Memory B cell (primary cell): ENCODE measurements around the gene ZFP14.
"Not testable (repeated sequence)": the region's sequence is repeated elsewhere in the genome, so short reads cannot be mapped to it uniquely, and the experiment has no call there.

Experiments
- ATAC-seq: fragments of 150-1000 bp; cut with Tn5 transposase; 2 replicates; pipeline ENCODE4 v1.10.0; 2021; ENCODE audit warnings: low read depth, mild to moderate bottlenecking, moderate library complexity
- DNase-seq, 2 donors: peaks; one replicate each; pipeline ENCODE4 v3.0.0; 2022; ENCODE audit warnings: low spot score in 2 of 2
- H3K27ac Mint-ChIP-seq: one replicate; pipeline ENCODE4 v1.8.0; 2022; ENCODE audit warnings: mild to moderate bottlenecking, moderate library complexity, mixed read lengths
- H3K27me3 Mint-ChIP-seq: one replicate; pipeline ENCODE4 v1.8.0; 2022; ENCODE audit warnings: mixed read lengths
- H3K36me3 Mint-ChIP-seq: one replicate; pipeline ENCODE4 v1.8.0; 2022; ENCODE audit warnings: mild to moderate bottlenecking, mixed read lengths
- H3K4me1 Mint-ChIP-seq: one replicate; pipeline ENCODE4 v1.8.0; 2022; ENCODE audit warnings: mixed read lengths
- H3K4me3 Mint-ChIP-seq: one replicate; pipeline ENCODE4 v1.8.0; 2022; ENCODE audit warnings: mild to moderate bottlenecking, moderate library complexity, mixed read lengths
- H3K9me3 Mint-ChIP-seq: one replicate; pipeline ENCODE4 v1.8.0; 2022; ENCODE audit warnings: mixed read lengths

Gene ZFP14

GRCh38 chr19:36379510-36379819, 464 bp upstream of the ZFP14 start:
- H3K27me3 Mint-ChIP-seq: no peaks in the 10 kb centered on the region
- H3K4me1 Mint-ChIP-seq: peaks cover 12% of the 10 kb centered on the region
- H3K9me3 Mint-ChIP-seq: no peaks in the 10 kb centered on the region
- no peak for DNase-seq
- ATAC-seq: no peak
- no peaks in the 10 kb centered on the region for H3K36me3 Mint-ChIP-seq
- peak overlapping the region; percentile 95 for H3K4me3 Mint-ChIP-seq
- peak overlapping the region; percentile 96 for H3K27ac Mint-ChIP-seq

- H3K4me3 Mint-ChIP-seq: peak overlapping the region; percentile 95
- no peak for DNase-seq
- peaks cover 14% of the 10 kb centered on the region for H3K4me1 Mint-ChIP-seq
- peaks cover 1% of the 10 kb centered on the region for H3K9me3 Mint-ChIP-seq
- no peaks in the 10 kb centered on the region for H3K27me3 Mint-ChIP-seq
- no peak for ATAC-seq
- peak overlapping the region; percentile 96 for H3K27ac Mint-ChIP-seq
- H3K36me3 Mint-ChIP-seq: peaks cover 4% of the 10 kb centered on the region
Observed at GRCh38 chr19:36377541-36378178, 1.3 kb downstream of the ZFP14 start.

- no peak overlapping the region for H3K4me3 Mint-ChIP-seq
- H3K27me3 Mint-ChIP-seq: no peaks in the 10 kb centered on the region
- peaks cover 20% of the 10 kb centered on the region for H3K4me1 Mint-ChIP-seq
- no peak for DNase-seq
- ATAC-seq: no peak
- no peak overlapping the region for H3K27ac Mint-ChIP-seq
- peaks cover 26% of the 10 kb centered on the region for H3K36me3 Mint-ChIP-seq
- H3K9me3 Mint-ChIP-seq: peaks cover 6% of the 10 kb centered on the region
Observed at GRCh38 chr19:36373638-36374156, 5.3 kb downstream of the ZFP14 start.

- ATAC-seq (no peak), DNase-seq (no peak)
- Mint-ChIP-seq H3K27me3 (no peaks in the 10 kb centered on the region), H3K4me1 (peaks cover 10% of the 10 kb centered on the region), H3K36me3 (peaks cover 30% of the 10 kb centered on the region), H3K9me3 (peaks cover 6% of the 10 kb centered on the region), H3K4me3 (no peak overlapping the region), H3K27ac (no peak overlapping the region)
Observed at GRCh38 chr19:36371886-36372285, 7.1 kb downstream of the ZFP14 start.

GRCh38 chr19:36363845-36364244, 15.2 kb downstream of the ZFP14 start:
- H3K4me1 Mint-ChIP-seq: no peaks in the 10 kb centered on the region
- H3K9me3 Mint-ChIP-seq: peaks cover 4% of the 10 kb centered on the region
- H3K27ac Mint-ChIP-seq: no peak overlapping the region

GRCh38 chr19:36340786-36341372, 38.1 kb downstream of the ZFP14 start:
- Mint-ChIP-seq H3K27me3 (no peaks in the 10 kb centered on the region), H3K36me3 (peaks cover 59% of the 10 kb centered on the region), H3K9me3 (peaks cover 23% of the 10 kb centered on the region), H3K4me3 (no peak overlapping the region), H3K4me1 (no peaks in the 10 kb centered on the region), H3K27ac (no peak overlapping the region)
- DNase-seq (no peak), ATAC-seq (no peak)

More at GRCh38 chr19:36363845-36364244, 15.2 kb downstream of the ZFP14 start:
- ATAC-seq (no peak), DNase-seq (no peak)
- peaks cover 36% of the 10 kb centered on the region for H3K36me3 Mint-ChIP-seq
- no peak overlapping the region for H3K4me3 Mint-ChIP-seq
- no peaks in the 10 kb centered on the region for H3K27me3 Mint-ChIP-seq

- peak overlapping the region; percentile 89 for H3K27ac Mint-ChIP-seq
- DNase-seq (peak; percentile 82 to 84), ATAC-seq (peak; percentile 99)
- peak overlapping the region; percentile 87 for H3K4me3 Mint-ChIP-seq
- H3K9me3 Mint-ChIP-seq: peaks cover 7% of the 10 kb centered on the region
- H3K27me3 Mint-ChIP-seq: no peaks in the 10 kb centered on the region
- peaks cover 14% of the 10 kb centered on the region for H3K4me1 Mint-ChIP-seq
- H3K36me3 Mint-ChIP-seq: peaks cover 34% of the 10 kb centered on the region
Observed at GRCh38 chr19:36331353-36332228, 47.4 kb downstream of the ZFP14 start.

- H3K4me3 Mint-ChIP-seq: peak overlapping the region; percentile 87
- no peaks in the 10 kb centered on the region for H3K27me3 Mint-ChIP-seq
- DNase-seq (no peak), ATAC-seq (no peak)
- H3K36me3 Mint-ChIP-seq: peaks cover 40% of the 10 kb centered on the region
- no peak overlapping the region for H3K27ac Mint-ChIP-seq
- peaks cover 14% of the 10 kb centered on the region for H3K4me1 Mint-ChIP-seq
- peaks cover 7% of the 10 kb centered on the region for H3K9me3 Mint-ChIP-seq
Observed at GRCh38 chr19:36330216-36330615, 48.8 kb downstream of the ZFP14 start.

GRCh38 chr19:36329534-36329933, 49.5 kb downstream of the ZFP14 start:
- H3K9me3 Mint-ChIP-seq, H3K27me3 Mint-ChIP-seq: not testable (repeated sequence)

GRCh38 chr19:36326649-36327048, 52.4 kb downstream of the ZFP14 start:
- DNase-seq, H3K27ac Mint-ChIP-seq, H3K27me3 Mint-ChIP-seq, H3K9me3 Mint-ChIP-seq, H3K4me1 Mint-ChIP-seq, H3K4me3 Mint-ChIP-seq, ATAC-seq: not testable (repeated sequence)
- H3K36me3 Mint-ChIP-seq: peaks cover 53% of the 10 kb centered on the region

More at GRCh38 chr19:36329534-36329933, 49.5 kb downstream of the ZFP14 start:
- not testable (repeated sequence) for H3K27ac Mint-ChIP-seq, ATAC-seq, DNase-seq
- peaks cover 46% of the 10 kb centered on the region for H3K36me3 Mint-ChIP-seq
- peak overlapping the region; percentile 60 for H3K4me3 Mint-ChIP-seq
- H3K4me1 Mint-ChIP-seq: peaks cover 14% of the 10 kb centered on the region

- not testable (repeated sequence) for H3K9me3 Mint-ChIP-seq, ATAC-seq, H3K4me3 Mint-ChIP-seq, H3K27me3 Mint-ChIP-seq, H3K4me1 Mint-ChIP-seq, DNase-seq, H3K27ac Mint-ChIP-seq
- H3K36me3 Mint-ChIP-seq: peaks cover 15% of the 10 kb centered on the region
Observed at GRCh38 chr19:36315164-36315563, 63.8 kb downstream of the ZFP14 start.

- H3K27ac Mint-ChIP-seq, H3K9me3 Mint-ChIP-seq, H3K4me3 Mint-ChIP-seq, DNase-seq, H3K27me3 Mint-ChIP-seq, H3K4me1 Mint-ChIP-seq, ATAC-seq: not testable (repeated sequence)
- peaks cover 12% of the 10 kb centered on the region for H3K36me3 Mint-ChIP-seq
Observed at GRCh38 chr19:36314053-36314452, 64.9 kb downstream of the ZFP14 start.

- not testable (repeated sequence) for H3K27ac Mint-ChIP-seq, H3K36me3 Mint-ChIP-seq, DNase-seq, H3K4me1 Mint-ChIP-seq, H3K9me3 Mint-ChIP-seq, ATAC-seq, H3K27me3 Mint-ChIP-seq, H3K4me3 Mint-ChIP-seq
Observed at GRCh38 chr19:36311098-36311760, 67.8 kb downstream of the ZFP14 start.
